ENCODE data around the gene CA12.

CA12 gene

GRCh38 chr15:63401714-63402497 lies 20.3 kb upstream of the CA12 start:
- DNase-seq, result no peak

GRCh38 chr15:63401078-63401477 lies 19.4 kb upstream of the CA12 start:
- DNase-seq, result no peak

GRCh38 chr15:63398456-63398855 lies 16.8 kb upstream of the CA12 start:
- DNase-seq, result no peak

GRCh38 chr15:63396152-63396928 lies 14.7 kb upstream of the CA12 start:
- peak; percentile 51 for DNase-seq

- no peak for DNase-seq
These were observed 14.1 kb upstream of the CA12 start for GRCh38 chr15:63395730-63396151.

- DNase-seq, result no peak
These were observed 10.8 kb upstream of the CA12 start for GRCh38 chr15:63392361-63393009.

GRCh38 chr15:63391669-63392360 lies 10.2 kb upstream of the CA12 start:
- no peak for DNase-seq

GRCh38 chr15:63390689-63391088 lies 9.0 kb upstream of the CA12 start:
- no peak for DNase-seq

- DNase-seq, result peak; percentile 99
These were observed 8.4 kb upstream of the CA12 start for GRCh38 chr15:63389902-63390670.

- DNase-seq, result no peak
These were observed 6.9 kb upstream of the CA12 start for GRCh38 chr15:63388511-63388910.

GRCh38 chr15:63387748-63388493 lies 6.3 kb upstream of the CA12 start:
- DNase-seq, result no peak

GRCh38 chr15:63385911-63386531 lies 4.4 kb upstream of the CA12 start:
- DNase-seq, result no peak

- DNase-seq, result no peak
These were observed 3.3 kb upstream of the CA12 start for GRCh38 chr15:63384906-63385305.

GRCh38 chr15:63382966-63383710 lies 1.5 kb upstream of the CA12 start:
- DNase-seq, result no peak

- DNase-seq, result no peak
These were observed 801 bp downstream of the CA12 start for GRCh38 chr15:63380808-63381282.

- no peak for DNase-seq
These were observed 1.4 kb downstream of the CA12 start for GRCh38 chr15:63380151-63380807.

GRCh38 chr15:63379492-63380150 lies 2.0 kb downstream of the CA12 start:
- no peak for DNase-seq

GRCh38 chr15:63378946-63379345 lies 2.7 kb downstream of the CA12 start:
- DNase-seq, result no peak

All from NCI-H69 (cell line).